Suprapubic skin (tissue), 4 donors: Measurements from ENCODE around the gene MGAT5. TPM values are rescaled to one million over a fixed set of nuclear protein-coding genes. Genes with fewer than 3 reads are reported as not detected.

Source experiments
- DNase-seq, 2 donors: peaks; one replicate each; pipeline ENCODE4 v3.0.0-alpha.2; 2019; ENCODE audit warnings: low spot score in 2 of 2
- H3K27ac ChIP-seq: fragments of 200-600 bp; sonication (generic); one replicate; pipeline ENCODE4 v1.5.1; 2019
- H3K27me3 ChIP-seq: fragments of 200-600 bp; sonication (generic); one replicate; pipeline ENCODE4 v1.5.1; 2019
- H3K36me3 ChIP-seq: fragments of 200-600 bp; sonication (generic); one replicate; pipeline ENCODE4 v1.5.1; 2019
- H3K4me1 ChIP-seq: fragments of 200-600 bp; sonication (generic); one replicate; pipeline ENCODE4 v1.5.1; 2019
- H3K4me3 ChIP-seq: fragments of 200-600 bp; sonication (generic); one replicate; pipeline ENCODE4 v1.5.1; 2019; ENCODE audit warnings: mild to moderate bottlenecking
- H3K9me3 ChIP-seq: fragments of 200-600 bp; sonication (generic); one replicate; pipeline ENCODE4 v1.5.1; 2019
- CTCF ChIP-seq, 2 donors: fragments of 200-600 bp in 1 of 2; fragments of 450-650 bp in 1 of 2; sonication (generic) in 1 of 2; IDR thresholded peaks; one replicate each; pipeline ENCODE4 v1.5.1; 2016 to 2019; ENCODE audit warnings: antibody characterized with exemption in 2 of 2, mild to moderate bottlenecking in 1 of 2, moderate library complexity in 1 of 2
- EP300 ChIP-seq: sonication (generic); formaldehyde crosslinking; IDR thresholded peaks from one replicate; pipeline ENCODE4 v1.6.1; 2017; ENCODE audit warnings: antibody characterized with exemption
- POLR2A ChIP-seq, 2 donors: fragments of 450-650 bp; IDR thresholded peaks; one replicate each; pipeline ENCODE4 v1.6.1; 2017; ENCODE audit warnings: antibody characterized with exemption in 2 of 2, mild to moderate bottlenecking in 2 of 2, moderate library complexity in 2 of 2
- POLR2AphosphoS5 ChIP-seq, 3 donors: sonication (generic); formaldehyde crosslinking; IDR thresholded peaks; one replicate each; pipeline ENCODE4 v1.6.1; 2017; ENCODE audit warnings: antibody characterized with exemption in 3 of 3
- WGBS: methylation state at CpG from one replicate; pipeline ENCODE4 v1.1.5; 2018; 5-methylcytosine and 5-hydroxymethylcytosine counted together
- total RNA-seq, 4 donors: library from RNA; depleted of rRNA; stranded (reverse); fragments of >200 nt; gene quantifications; one replicate each; pipeline ENCODE4 v1.1.0, GENCODE V29; 2016

The MGAT5 gene
- 10 to 100 TPM; 16.9 to 42.1 (median 32.9) TPM for total RNA-seq

- TF ChIP-seq POLR2A (IDR thresholded peaks at IDR 0.05), result no peak
- no peak for TF ChIP-seq POLR2AphosphoS5 (IDR thresholded peaks at IDR 0.05)
- TF ChIP-seq CTCF (IDR thresholded peaks at IDR 0.05), result no peak
- no peak for TF ChIP-seq EP300
- DNase-seq, result no peak
- H3K36me3 ChIP-seq, result peaks cover 6% of the 10 kb centered on the region
- H3K4me3 ChIP-seq, result no peak within 1 kb of the TSS
- peaks cover 20% of the 10 kb centered on the region for H3K4me1 ChIP-seq
- H3K27me3 ChIP-seq, result no peaks in the 10 kb centered on the region
- no peaks in the 10 kb centered on the region for H3K9me3 ChIP-seq
- 29% methylated on average over 4 of the region's 4 CpGs for WGBS
- H3K27ac ChIP-seq, result no peak within 1 kb of the TSS
These were observed at the start of gene MGAT5 for GRCh38 chr2:134253804-134254203. Gene MGAT5 (plus strand): TSS chr2:134254072. CDS start chr2:134254404, 332 bp downstream.

GRCh38 chr2:134205087-134205486, 48.8 kb upstream of the MGAT5 start:
- Histone ChIP-seq H3K4me1 (peaks cover 35% of the 10 kb centered on the region), H3K9me3 (no peaks in the 10 kb centered on the region), H3K27me3 (no peaks in the 10 kb centered on the region), H3K27ac (no peak overlapping the region), H3K4me3 (no peak overlapping the region), H3K36me3 (no peaks in the 10 kb centered on the region)
- WGBS, result 96% methylated on average over 3 of the region's 3 CpGs
- TF ChIP-seq EP300 (no peak), POLR2A (IDR thresholded peaks at IDR 0.05) (no peak)
- DNase-seq, result no peak

GRCh38 chr2:134206031-134206430, 47.8 kb upstream of the MGAT5 start:
- no peak for DNase-seq
- no peak overlapping the region for H3K4me3 ChIP-seq
- TF ChIP-seq POLR2AphosphoS5 (IDR thresholded peaks at IDR 0.05) (no peak), EP300 (no peak), POLR2A (IDR thresholded peaks at IDR 0.05) (no peak), CTCF (IDR thresholded peaks at IDR 0.05) (no peak)
- no peaks in the 10 kb centered on the region for H3K27me3 ChIP-seq
- no peak overlapping the region for H3K27ac ChIP-seq
- no peaks in the 10 kb centered on the region for H3K9me3 ChIP-seq
- H3K36me3 ChIP-seq, result no peaks in the 10 kb centered on the region
- WGBS, result 80% methylated on average over 2 of the region's 2 CpGs
- H3K4me1 ChIP-seq, result peaks cover 35% of the 10 kb centered on the region

GRCh38 chr2:134206573-134206972, 47.3 kb upstream of the MGAT5 start:
- Histone ChIP-seq H3K27me3 (no peaks in the 10 kb centered on the region), H3K9me3 (no peaks in the 10 kb centered on the region), H3K4me3 (no peak overlapping the region), H3K36me3 (no peaks in the 10 kb centered on the region), H3K27ac (no peak overlapping the region), H3K4me1 (peaks cover 35% of the 10 kb centered on the region)
- no peak for TF ChIP-seq EP300
- no peak for TF ChIP-seq POLR2A (IDR thresholded peaks at IDR 0.05)
- no peak for TF ChIP-seq CTCF (IDR thresholded peaks at IDR 0.05)
- no peak for TF ChIP-seq POLR2AphosphoS5 (IDR thresholded peaks at IDR 0.05)
- 74% methylated on average over 5 of the region's 5 CpGs for WGBS
- no peak for DNase-seq

- DNase-seq, result no peak
- Histone ChIP-seq H3K27me3 (no peaks in the 10 kb centered on the region), H3K36me3 (no peaks in the 10 kb centered on the region), H3K27ac (no peak overlapping the region), H3K4me1 (peaks cover 26% of the 10 kb centered on the region), H3K9me3 (no peaks in the 10 kb centered on the region), H3K4me3 (no peak overlapping the region)
- 66% methylated on average over 5 of the region's 5 CpGs for WGBS
- TF ChIP-seq POLR2A (IDR thresholded peaks at IDR 0.05) (no peak), CTCF (IDR thresholded peaks at IDR 0.05) (peak; percentile 29 to 40)
These were observed 46.2 kb upstream of the MGAT5 start for GRCh38 chr2:134207589-134208209.

- TF ChIP-seq POLR2A (IDR thresholded peaks at IDR 0.05) (no peak), EP300 (no peak), POLR2AphosphoS5 (IDR thresholded peaks at IDR 0.05) (no peak), CTCF (IDR thresholded peaks at IDR 0.05) (no peak)
- WGBS, result 86% methylated on average over 2 of the region's 2 CpGs
These were observed 45.0 kb upstream of the MGAT5 start for GRCh38 chr2:134208825-134209224.

More at GRCh38 chr2:134208825-134209224, 45.0 kb upstream of the MGAT5 start:
- Histone ChIP-seq H3K4me1 (peaks cover 23% of the 10 kb centered on the region), H3K36me3 (no peaks in the 10 kb centered on the region), H3K4me3 (no peak overlapping the region), H3K27ac (no peak overlapping the region), H3K9me3 (no peaks in the 10 kb centered on the region), H3K27me3 (no peaks in the 10 kb centered on the region)
- no peak for DNase-seq
